GM19193 (cell line): ENCODE data around the gene ATG7.

Experiments used
- POLR2A ChIP-seq: IDR thresholded peaks from 4 replicates; pipeline ENCODE4 v1.6.1; 2011; ENCODE audit not compliant: insufficient read depth, insufficient read length; ENCODE audit errors: extremely low read depth

The ATG7 gene

DNA sequence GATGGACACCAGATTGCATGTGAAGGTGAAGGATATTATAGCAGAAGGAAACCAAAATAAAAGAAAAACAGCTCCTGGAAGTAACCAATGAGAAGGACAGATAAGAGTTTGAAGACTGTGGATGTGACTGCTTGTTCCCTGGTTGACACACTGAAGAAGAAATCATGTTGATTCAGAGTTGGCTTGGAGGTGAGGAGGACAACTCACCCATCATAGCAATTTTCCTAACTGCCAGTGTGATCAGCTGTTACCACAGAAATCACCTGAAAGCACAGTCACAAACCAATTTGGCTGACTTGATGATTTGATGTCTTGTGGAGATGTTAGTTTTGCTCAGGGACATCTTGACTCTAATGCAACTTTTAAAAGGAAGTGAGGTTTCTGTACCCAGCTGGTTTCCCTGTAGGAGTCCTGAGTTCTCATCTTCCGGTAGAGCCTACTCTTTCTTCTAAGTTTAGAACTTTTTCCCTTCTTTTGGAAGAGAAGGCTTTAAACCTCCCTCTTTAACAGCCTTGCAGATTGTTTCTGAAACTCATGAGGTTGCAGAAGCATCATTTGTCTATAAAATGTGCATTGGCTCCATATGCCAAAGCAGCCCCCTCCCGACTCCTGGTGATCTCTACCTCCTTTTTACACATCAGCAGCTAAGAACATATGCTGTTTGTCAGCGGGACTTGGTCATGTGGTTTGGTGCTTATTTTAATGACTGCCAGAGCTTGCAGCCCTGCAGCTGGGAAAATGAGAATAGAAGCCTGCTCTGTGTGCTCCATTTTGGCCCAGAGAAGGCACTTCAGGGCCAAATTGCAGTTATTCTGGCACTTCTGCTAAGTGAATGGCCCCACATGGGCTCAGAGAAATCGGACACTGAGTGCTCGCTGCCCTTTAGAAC is 10.3 kb downstream of the ATG7 start:
- no peak for TF ChIP-seq POLR2A

DNA sequence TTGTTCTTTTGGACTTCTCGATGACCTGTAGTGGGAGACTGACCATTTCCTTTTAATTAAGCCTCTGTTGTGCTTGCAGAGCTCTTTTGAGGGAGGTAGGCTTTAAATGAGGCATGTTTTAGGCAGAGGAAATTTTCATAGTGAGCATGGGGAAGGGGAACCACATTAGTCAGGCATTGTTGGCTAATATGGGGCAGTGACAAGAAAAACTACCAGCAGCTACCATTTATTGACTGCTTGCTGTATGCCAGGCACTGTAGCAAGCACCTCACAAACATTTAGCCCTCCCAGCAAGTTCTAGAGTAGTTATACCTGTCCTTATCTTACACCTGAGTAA is 10.9 kb downstream of the ATG7 start:
- TF ChIP-seq POLR2A: no peak

DNA sequence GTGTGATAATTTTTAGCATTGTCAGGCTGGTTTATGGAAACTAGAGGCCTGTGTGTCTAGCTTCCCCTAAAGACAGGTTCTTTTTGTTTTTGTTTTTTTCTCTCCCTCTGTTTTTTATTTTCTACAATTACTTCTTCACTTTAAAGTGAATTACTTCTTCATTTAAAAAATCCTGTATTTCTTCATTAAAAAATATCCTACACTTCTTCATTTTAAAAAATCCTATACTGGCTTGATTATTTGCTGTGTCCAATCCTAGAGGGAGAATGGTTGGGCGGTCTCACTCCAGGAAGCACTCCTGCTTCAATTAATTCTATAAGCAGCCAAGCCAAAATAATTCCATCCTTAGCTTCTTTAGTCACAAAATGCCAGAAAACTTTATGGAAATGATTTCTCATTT is 11.8 kb downstream of the ATG7 start:
- TF ChIP-seq POLR2A: no peak

DNA sequence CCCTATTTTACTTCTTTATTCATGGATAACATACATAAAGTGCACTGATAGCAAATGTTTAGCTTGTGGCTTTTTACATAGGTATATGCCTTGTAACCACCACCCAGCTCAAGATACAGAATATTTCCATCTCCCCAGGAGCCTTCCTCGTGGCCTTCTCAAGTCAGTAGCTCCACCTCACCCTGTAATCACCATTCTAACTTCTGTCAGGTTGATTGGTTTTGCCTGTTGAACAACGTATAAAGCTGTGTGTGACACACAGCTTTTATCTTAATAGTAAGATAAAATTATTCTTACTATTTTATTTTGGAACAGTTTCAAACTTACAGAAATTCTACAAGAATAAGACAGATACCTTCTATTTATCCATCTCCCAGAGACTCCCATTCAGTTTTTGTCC is 13.3 kb downstream of the ATG7 start:
- no peak for TF ChIP-seq POLR2A

DNA sequence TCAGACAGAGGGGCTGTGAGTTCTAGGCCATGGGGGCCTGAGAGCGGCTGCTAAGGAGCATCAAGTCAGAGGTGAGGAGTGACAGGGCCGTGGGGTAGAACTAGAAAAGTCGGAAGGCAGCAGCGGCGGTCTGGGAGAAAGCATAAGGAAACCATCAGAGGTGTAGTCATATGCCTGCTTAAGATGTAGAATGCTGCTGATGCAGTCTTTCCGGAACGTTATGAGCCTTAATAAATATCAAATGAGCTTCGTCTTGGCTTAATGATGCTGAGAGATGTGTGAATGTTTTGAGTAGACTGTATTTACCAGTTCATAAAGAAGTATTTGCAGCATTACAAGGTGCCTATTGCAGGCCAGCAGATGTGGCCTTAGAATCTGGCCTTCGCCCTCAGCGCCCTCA is 15.2 kb downstream of the ATG7 start:
- no peak for TF ChIP-seq POLR2A

- no peak for TF ChIP-seq POLR2A
These were observed 15.9 kb downstream of the ATG7 start for GRCh38 chr3:11288021-11288491.

DNA sequence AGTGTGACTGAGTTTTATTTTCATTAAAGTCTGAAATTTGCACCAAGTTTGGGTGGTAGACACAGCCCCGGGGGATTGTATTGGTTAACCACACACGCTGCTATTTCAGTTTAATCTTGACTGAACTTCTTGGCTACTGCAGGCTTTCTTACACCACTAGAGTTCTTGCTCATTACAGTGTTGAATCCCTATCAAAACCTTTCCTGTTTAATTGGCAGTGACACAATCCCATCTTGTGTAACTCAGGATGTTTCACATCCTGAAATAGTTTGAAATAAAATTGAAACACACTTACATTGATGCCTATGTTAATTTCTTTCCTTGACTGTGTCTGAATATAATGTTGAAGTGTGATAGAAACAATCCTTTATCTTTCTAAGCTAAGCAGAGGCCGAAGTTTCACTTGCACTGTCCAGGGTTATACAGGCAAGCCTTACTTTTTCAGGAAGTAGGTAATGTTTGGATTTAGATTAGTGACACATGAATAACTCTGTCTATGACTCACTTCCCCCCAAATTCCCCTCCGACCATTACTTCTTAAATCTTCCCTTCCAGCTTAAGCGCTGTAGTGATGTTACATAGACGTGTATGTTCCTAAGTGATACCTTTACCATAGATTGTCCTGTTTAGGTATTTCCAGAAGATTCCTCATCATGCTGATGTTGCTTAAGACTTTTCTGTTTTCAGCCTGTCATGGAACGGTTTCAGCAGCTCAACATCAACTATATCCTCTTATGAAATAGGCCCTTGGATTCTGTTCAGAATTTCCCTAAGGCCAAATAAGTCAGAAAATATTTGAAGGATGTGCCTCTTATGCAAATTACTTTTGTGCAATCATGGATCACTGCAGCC is 16.8 kb downstream of the ATG7 start:
- no peak for TF ChIP-seq POLR2A

DNA sequence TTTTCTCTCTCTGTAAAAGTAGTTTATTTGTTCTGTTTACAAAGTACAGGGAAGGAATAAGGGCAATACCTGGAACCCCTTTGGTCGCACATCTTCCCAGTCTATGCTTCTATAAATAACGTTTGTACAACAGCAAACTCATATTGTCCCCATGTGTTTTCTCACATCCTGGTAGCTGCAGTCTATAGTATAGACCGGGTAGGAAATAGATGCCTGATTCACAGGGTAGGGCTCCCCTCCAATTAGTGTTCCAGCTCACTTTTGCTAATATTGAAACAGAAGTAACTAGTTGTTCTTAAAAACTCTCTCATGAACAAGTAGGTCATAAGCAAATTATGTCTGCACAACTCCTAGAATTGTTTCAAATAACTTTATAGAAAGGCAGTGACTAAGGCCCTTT is 17.7 kb downstream of the ATG7 start:
- no peak for TF ChIP-seq POLR2A

GRCh38 chr3:11290743-11291680 is 18.8 kb downstream of the ATG7 start:
- TF ChIP-seq POLR2A: no peak

- TF ChIP-seq POLR2A: no peak
These were observed 19.6 kb downstream of the ATG7 start for GRCh38 chr3:11291808-11292207.

DNA sequence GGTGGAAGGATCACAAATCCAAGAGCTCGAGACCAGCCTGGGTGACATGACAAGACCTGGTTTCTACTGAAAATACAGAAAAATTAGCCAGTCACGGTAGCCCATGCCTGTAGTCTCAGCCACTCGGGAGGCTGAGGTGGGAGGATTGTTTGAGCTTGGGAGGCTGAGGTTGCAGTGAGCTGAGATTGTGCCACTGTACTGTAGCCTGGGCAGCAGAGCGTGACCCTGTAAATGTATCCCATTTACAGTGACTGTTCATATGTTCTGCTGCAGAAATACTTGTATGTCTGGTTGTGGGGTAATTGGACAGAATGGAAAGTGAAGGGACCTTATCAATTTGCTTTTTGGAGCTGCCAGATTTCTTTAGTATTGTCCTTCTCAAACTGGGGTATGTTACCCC is 24.9 kb downstream of the ATG7 start:
- TF ChIP-seq POLR2A: no peak

GRCh38 chr3:11300970-11301369 is 28.8 kb downstream of the ATG7 start:
- TF ChIP-seq POLR2A: no peak

- no peak for TF ChIP-seq POLR2A
These were observed 30.2 kb downstream of the ATG7 start for GRCh38 chr3:11302444-11302843.

- no peak for TF ChIP-seq POLR2A
These were observed 32.0 kb downstream of the ATG7 start for GRCh38 chr3:11304175-11304574.

DNA sequence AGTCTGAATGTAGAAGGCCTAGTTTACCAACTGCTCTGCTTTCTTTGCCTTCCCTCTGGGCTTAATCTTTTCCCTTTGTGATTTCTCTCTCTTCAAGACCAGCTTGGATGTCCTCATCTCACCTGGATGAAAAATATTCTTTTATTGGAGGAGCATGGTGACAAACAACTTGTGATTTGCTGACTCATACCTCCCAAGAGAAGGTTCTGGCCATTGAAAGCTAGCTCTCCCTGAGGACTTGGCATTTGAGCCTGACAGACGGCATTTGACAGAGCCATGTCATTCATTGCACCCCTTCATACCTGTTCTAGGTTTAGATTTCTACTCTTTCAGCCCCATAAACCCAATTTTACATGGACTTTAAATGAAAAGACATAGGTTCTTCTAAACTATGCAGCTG is 33.3 kb downstream of the ATG7 start:
- no peak for TF ChIP-seq POLR2A
